HepG2 (cell line): ENCODE measurements around the gene ZNF771. TPM values are rescaled to one million over a fixed set of nuclear protein-coding genes. Genes with fewer than 3 reads are reported as not detected.
A peak's percentile ranks its signal among the peaks of the same experiment; 100 is the strongest.

Source experiments
- ASH2L ChIP-seq: fragments of 300-600, 200-600 bp; sonication (generic); IDR thresholded peaks from 2 replicates; pipeline ENCODE4 v1.7.0; 2017; ENCODE audit warnings: low read depth, mild to moderate bottlenecking, moderate library complexity, mixed read lengths, low read length; ENCODE audit not compliant: insufficient read length
- ELF4 ChIP-seq: sonication (generic); formaldehyde crosslinking; IDR thresholded peaks from 2 replicates; pipeline ENCODE4 v1.5.0; 2020; ENCODE audit warnings: missing genetic modification reagents, mild to moderate bottlenecking, moderate library complexity, borderline replicate concordance
- FOSL2 ChIP-seq: sonication (generic); formaldehyde crosslinking; IDR thresholded peaks from 2 replicates; pipeline ENCODE4 v1.4.0; 2020; ENCODE audit warnings: missing genetic modification reagents
- FOXC1 ChIP-seq: sonication (generic); formaldehyde crosslinking; IDR thresholded peaks from 2 replicates; pipeline ENCODE4 v1.8.0; 2022; ENCODE audit warnings: mild to moderate bottlenecking, missing genetic modification reagents, borderline replicate concordance
- KDM2A ChIP-seq: sonication (generic); formaldehyde crosslinking; IDR thresholded peaks from 2 replicates; pipeline ENCODE4 v1.4.0; 2020; ENCODE audit warnings: low read depth, missing genetic modification reagents, borderline replicate concordance
- KDM5B ChIP-seq: sonication (generic); formaldehyde crosslinking; IDR thresholded peaks from 2 replicates; pipeline ENCODE4 v1.4.0; 2020; ENCODE audit warnings: missing genetic modification reagents, mild to moderate bottlenecking, borderline replicate concordance
- KLF11 ChIP-seq: IDR thresholded peaks from 2 replicates; pipeline ENCODE4 v1.6.1; 2016; ENCODE audit warnings: missing compliant biosample characterization
- NFATC3 ChIP-seq: sonication (generic); formaldehyde crosslinking; IDR thresholded peaks from 2 replicates; pipeline ENCODE4 v1.5.1; 2020; ENCODE audit warnings: mild to moderate bottlenecking, missing genetic modification reagents
- PHF20 ChIP-seq: sonication (generic); formaldehyde crosslinking; IDR thresholded peaks from 2 replicates; pipeline ENCODE4 v1.5.0; 2020; ENCODE audit warnings: mild to moderate bottlenecking, missing genetic modification reagents
- PHF21A ChIP-seq: sonication (generic); formaldehyde crosslinking; IDR thresholded peaks from 2 replicates; pipeline ENCODE4 v1.5.0; 2020; ENCODE audit warnings: mild to moderate bottlenecking, missing genetic modification reagents
- ZFY ChIP-seq: sonication (generic); formaldehyde crosslinking; IDR thresholded peaks from 2 replicates; pipeline ENCODE4 v1.4.0; 2020; ENCODE audit warnings: missing genetic modification reagents
- ZNF230 ChIP-seq: sonication (generic); formaldehyde crosslinking; IDR thresholded peaks from 2 replicates; pipeline ENCODE4 v1.4.0; 2020; ENCODE audit warnings: mild to moderate bottlenecking, missing genetic modification reagents
- ZNF687 ChIP-seq: sonication (generic); formaldehyde crosslinking; IDR thresholded peaks from 2 replicates; pipeline ENCODE4 v1.5.1; 2020; ENCODE audit warnings: mild to moderate bottlenecking, missing genetic modification reagents, moderate library complexity
- ZNF878 ChIP-seq: sonication (generic); formaldehyde crosslinking; IDR thresholded peaks from 2 replicates; pipeline ENCODE4 v1.8.1; 2023; ENCODE audit warnings: mild to moderate bottlenecking, missing genetic modification reagents, moderate library complexity
- polyA plus RNA-seq, 8 experiments: library from polyadenylated mRNA; depleted of rRNA in 3 of 8; stranded (reverse) in 7 of 8; unstranded in 1 of 8; fragments of >200 nt; fragmentation: Illumina TruSeq in 4 of 8; extraction: Trizol in 4 of 8; gene quantifications; 2 replicates each; pipeline versions ENCODE4 v1.2.1 to v1.2.3, GENCODE V29; 2011 to 2016; ENCODE audit warnings: low read depth in 4 of 8, missing spikeins in 1 of 8, mixed read lengths in 1 of 8; ENCODE audit not compliant: insufficient read depth in 1 of 8
- total RNA-seq, 5 experiments: library from RNA; depleted of rRNA; stranded (reverse); fragments of >200 nt; fragmentation: Illumina TruSeq; extraction: Trizol; gene quantifications; 2 replicates each; pipeline ENCODE4 v1.2.3, GENCODE V29; 2016; ENCODE audit warnings: low read depth in 1 of 5
- TF ChIP-seq, protein P1 (sequence below): sonication (generic); formaldehyde crosslinking; IDR thresholded peaks from 2 replicates; pipeline ENCODE4; 2020; ENCODE audit warnings: missing genetic modification reagents, mild to moderate bottlenecking, borderline replicate concordance
- TF ChIP-seq, protein P2 (sequence below): IDR thresholded peaks from 2 replicates; pipeline ENCODE4 v1.6.1; 2018; ENCODE audit warnings: missing genetic modification reagents, mild to moderate bottlenecking, missing compliant biosample characterization

The ZNF771 gene
- total and polyA plus RNA-seq, 2 of the 13 experiments (the other 11 are each of a cell fraction or from before 2014, with no cell fraction given), result 5.0 to 11.8 TPM

DNA sequence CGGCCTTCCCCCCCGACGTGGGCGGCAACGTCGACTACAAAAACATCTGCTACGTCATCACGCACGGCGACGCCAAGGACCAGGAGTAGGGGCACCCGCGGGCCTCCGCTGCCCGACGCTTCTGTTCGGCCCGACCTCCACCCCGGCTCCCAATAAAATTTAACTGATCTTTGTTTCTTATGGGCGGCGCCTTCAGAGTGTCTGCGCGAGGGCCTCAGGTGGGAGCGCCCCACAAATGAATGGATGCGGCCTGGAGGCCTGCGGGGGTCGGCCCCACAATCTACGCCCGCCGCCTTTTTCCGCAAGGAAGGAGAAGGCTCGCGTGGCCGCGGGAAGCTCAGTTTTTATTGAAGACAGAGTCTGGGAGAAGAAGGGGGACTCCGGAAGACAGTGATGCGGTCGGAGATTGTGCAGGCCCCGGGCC is 29.6 kb upstream of the ZNF771 start (continued):
- 0 out of 2 replicates have a peak, but pooled peaks have one; percentile 3 for TF ChIP-seq KDM2A
- TF ChIP-seq FOXC1 (CRISPR knock-in tag), result no peak; the same call in 1 of the 2 replicates
- peak; percentile 68 for TF ChIP-seq ASH2L
- peak; percentile 89 for TF ChIP-seq ZFY (CRISPR knock-in tag)
- peak; percentile 12; the same call in 1 of the 2 replicates for TF ChIP-seq FOSL2 (CRISPR knock-in tag)
- TF ChIP-seq ZNF230 (CRISPR knock-in tag), result peak; percentile 56; the same call in 1 of the 2 replicates
- TF ChIP-seq PHF20 (CRISPR knock-in tag), result peak; percentile 77
- peak; percentile 81 for TF ChIP-seq ZNF687
- TF ChIP-seq, protein P1, sequence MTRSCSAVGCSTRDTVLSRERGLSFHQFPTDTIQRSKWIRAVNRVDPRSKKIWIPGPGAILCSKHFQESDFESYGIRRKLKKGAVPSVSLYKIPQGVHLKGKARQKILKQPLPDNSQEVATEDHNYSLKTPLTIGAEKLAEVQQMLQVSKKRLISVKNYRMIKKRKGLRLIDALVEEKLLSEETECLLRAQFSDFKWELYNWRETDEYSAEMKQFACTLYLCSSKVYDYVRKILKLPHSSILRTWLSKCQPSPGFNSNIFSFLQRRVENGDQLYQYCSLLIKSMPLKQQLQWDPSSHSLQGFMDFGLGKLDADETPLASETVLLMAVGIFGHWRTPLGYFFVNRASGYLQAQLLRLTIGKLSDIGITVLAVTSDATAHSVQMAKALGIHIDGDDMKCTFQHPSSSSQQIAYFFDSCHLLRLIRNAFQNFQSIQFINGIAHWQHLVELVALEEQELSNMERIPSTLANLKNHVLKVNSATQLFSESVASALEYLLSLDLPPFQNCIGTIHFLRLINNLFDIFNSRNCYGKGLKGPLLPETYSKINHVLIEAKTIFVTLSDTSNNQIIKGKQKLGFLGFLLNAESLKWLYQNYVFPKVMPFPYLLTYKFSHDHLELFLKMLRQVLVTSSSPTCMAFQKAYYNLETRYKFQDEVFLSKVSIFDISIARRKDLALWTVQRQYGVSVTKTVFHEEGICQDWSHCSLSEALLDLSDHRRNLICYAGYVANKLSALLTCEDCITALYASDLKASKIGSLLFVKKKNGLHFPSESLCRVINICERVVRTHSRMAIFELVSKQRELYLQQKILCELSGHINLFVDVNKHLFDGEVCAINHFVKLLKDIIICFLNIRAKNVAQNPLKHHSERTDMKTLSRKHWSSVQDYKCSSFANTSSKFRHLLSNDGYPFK (CRISPR knock-in tag), result peak; percentile 13; the same call in 1 of the 2 replicates
- TF ChIP-seq PHF21A, result peak; percentile 90
- TF ChIP-seq NFATC3 (CRISPR knock-in tag), result 0 out of 2 replicates have a peak, but pooled peaks have one; percentile 26
- 0 out of 2 replicates have a peak, but pooled peaks have one; percentile 13 for TF ChIP-seq KLF11 (CRISPR knock-in tag)
- TF ChIP-seq ELF4 (CRISPR knock-in tag), result peak; percentile 75; the same call in 1 of the 2 replicates
- no peak for TF ChIP-seq KDM5B (CRISPR knock-in tag)
- TF ChIP-seq, protein P2, sequence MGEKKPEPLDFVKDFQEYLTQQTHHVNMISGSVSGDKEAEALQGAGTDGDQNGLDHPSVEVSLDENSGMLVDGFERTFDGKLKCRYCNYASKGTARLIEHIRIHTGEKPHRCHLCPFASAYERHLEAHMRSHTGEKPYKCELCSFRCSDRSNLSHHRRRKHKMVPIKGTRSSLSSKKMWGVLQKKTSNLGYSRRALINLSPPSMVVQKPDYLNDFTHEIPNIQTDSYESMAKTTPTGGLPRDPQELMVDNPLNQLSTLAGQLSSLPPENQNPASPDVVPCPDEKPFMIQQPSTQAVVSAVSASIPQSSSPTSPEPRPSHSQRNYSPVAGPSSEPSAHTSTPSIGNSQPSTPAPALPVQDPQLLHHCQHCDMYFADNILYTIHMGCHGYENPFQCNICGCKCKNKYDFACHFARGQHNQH, result peak; percentile 55
- peak; percentile 91 for TF ChIP-seq ZNF878 (CRISPR knock-in tag)
